HuH-7 (cell line): ENCODE measurements around the gene G0S2.

Source experiments
- DNase-seq: peaks from one replicate; pipeline ENCODE4 v3.0.0; 2011; ENCODE audit warnings: low spot score

G0S2 gene

GRCh38 chr1:209720326-209720725 lies 45.1 kb downstream of the G0S2 start:
- no peak for DNase-seq

DNA sequence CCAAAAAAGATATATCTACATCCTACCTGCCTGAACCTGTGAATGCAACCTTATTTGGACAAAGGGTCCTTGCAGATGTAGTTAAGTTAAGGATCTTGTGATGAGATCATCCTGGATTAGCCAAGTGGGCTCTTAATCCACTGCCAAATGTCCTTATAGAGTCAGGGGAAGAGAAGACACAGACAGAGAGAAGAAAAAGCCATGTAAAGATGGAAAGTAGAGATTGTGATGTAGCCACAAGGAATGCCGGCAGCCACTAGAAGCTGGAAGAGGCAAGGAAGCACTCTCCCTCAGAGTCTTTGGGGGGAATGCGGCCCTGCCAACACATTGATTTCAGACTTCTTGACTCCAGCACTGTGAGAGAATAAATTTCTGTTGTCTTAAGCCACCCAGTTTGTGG lies 45.6 kb downstream of the G0S2 start:
- no peak for DNase-seq

GRCh38 chr1:209721323-209721722 lies 46.1 kb downstream of the G0S2 start:
- no peak for DNase-seq

DNA sequence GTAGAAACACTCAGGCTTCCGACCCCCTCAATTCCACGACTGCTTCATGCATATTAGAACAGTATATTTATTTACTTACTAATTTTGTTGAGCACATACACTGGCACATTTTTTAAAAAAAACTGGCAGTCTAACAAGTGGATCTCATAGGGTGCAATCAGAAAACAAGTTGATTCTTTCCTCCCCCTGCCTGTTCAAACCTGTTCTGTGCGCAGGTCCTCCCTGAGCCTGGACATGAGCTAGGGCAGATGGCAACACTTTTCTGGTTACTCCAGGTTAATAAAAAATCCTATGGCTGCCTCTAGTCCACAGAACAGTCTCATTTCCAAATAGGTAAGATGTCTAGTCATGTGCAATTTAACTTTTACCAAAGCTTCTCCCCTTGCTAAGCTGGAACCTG lies 48.1 kb downstream of the G0S2 start:
- no peak for DNase-seq

DNA sequence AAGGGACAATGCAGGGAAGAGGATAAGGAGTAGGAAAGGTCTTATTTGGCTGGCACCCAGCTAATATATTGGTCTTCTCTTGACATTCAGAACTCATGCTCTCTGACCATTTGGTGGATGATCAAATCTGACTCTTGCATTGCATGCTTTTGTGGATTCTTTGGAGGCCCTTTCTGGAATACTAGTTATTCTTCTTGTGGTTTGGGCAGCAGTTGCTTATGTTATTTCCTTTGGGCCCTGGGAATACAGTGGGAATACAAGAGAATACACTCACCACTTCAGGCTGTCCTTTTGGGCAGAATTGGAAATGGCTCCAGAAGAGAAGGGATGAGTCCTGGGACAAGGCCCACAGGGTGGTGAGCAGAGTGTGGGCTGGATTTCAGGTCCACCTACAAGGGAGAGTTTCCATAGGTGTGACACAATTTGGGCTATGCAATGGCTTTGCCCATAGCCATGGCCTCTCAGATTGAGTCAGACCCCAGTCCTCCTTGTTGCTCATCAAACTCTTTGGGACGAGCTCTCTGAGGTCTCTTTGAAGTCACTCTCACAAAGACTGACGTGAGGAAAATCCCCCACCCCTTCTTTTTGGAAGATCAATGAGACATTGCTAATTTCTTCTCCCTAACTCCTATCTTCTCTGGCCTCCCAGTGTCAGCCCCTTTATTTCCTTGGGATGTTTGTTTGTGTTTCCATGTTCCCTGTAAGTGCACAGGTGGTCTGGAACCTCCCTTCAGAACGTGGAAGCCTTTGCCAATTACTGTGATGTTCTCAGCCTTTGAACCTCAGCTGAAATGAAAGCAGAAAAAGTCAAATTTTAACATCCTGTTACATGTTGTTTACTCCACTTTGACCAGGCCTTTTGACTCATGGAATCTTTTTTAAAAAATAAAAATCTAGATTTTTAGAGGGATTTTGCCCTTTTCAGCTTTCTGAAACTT lies 48.8 kb downstream of the G0S2 start:
- DNase-seq = no peak
